IMR-90 (cell line): ENCODE data around the gene C21orf58. TPM values are rescaled to one million over a fixed set of nuclear protein-coding genes. Genes with fewer than 3 reads are reported as not detected.

Experiments used
- ATAC-seq: fragments of 200-7000 bp; cut with Tn5 transposase; 2 replicates; pipeline ENCODE4 v1.9.1; 2020; ENCODE audit warnings: low read depth, mild to moderate bottlenecking, moderate library complexity
- BruUV-seq: library from RNA; stranded (reverse); fragments of 400-500 nt; replicated peaks from 2 replicates; lab custom pipeline; 2021; lab: Mats Ljungman, UMichigan
- CTCF ChIA-PET: fragments of 300-600 bp; formaldehyde crosslinking; extraction: SDS; loops from one replicate; lab custom pipeline; 2021; ENCODE audit warnings: antibody characterized with exemption; lab: Yijun Ruan, JAX
- POLR2A ChIA-PET: fragments of 300-600 bp; sonication (Branson Sonifier 250); formaldehyde crosslinking; loops from one replicate; lab custom pipeline; 2022; ENCODE audit warnings: antibody characterized with exemption; ENCODE audit not compliant: unreplicated experiment; lab: Charles Lee
- DNase-seq: peaks from one replicate; pipeline ENCODE4 v3.0.0; 2013
- H2AFZ ChIP-seq: replicated peaks from 2 replicates; pipeline ENCODE3; 2013; ENCODE audit warnings: low read length, mild to moderate bottlenecking; ENCODE audit not compliant: poor library complexity
- H2AK5ac ChIP-seq: 2 replicates; pipeline ENCODE4 v1.6.1; 2013; ENCODE audit warnings: low read depth, low read length, inconsistent platforms
- H2AK9ac ChIP-seq: replicated peaks from 2 replicates; pipeline ENCODE3; 2013; ENCODE audit warnings: mild to moderate bottlenecking, low read depth, low read length, moderate library complexity; ENCODE audit not compliant: poor library complexity
- H2BK120ac ChIP-seq: 2 replicates; pipeline ENCODE4 v1.6.1; 2013; ENCODE audit warnings: low read depth, low read length, inconsistent platforms
- H2BK15ac ChIP-seq: 3 replicates; pipeline ENCODE4 v1.6.1; 2013; ENCODE audit warnings: low read depth, low read length, inconsistent platforms
- H2BK20ac ChIP-seq: 2 replicates; pipeline ENCODE4 v1.6.1; 2013; ENCODE audit warnings: low read depth, mild to moderate bottlenecking, inconsistent platforms, low read length, moderate library complexity
- H2BK5ac ChIP-seq: 2 replicates; pipeline ENCODE4 v1.6.1; 2013; ENCODE audit warnings: mild to moderate bottlenecking, low read depth, low read length, inconsistent platforms; ENCODE audit not compliant: poor library complexity, severe bottlenecking
- H3K14ac ChIP-seq: replicated peaks from 2 replicates; pipeline ENCODE4 v1.6.1; 2013; ENCODE audit warnings: low read depth, low read length, inconsistent platforms
- H3K18ac ChIP-seq: 2 replicates; pipeline ENCODE4 v1.6.1; 2013; ENCODE audit warnings: low read depth, low read length, control low read depth
- H3K23ac ChIP-seq: 2 replicates; pipeline ENCODE4 v1.6.1; 2013; ENCODE audit warnings: low read depth, low read length, inconsistent platforms
- H3K27ac ChIP-seq: 2 replicates; pipeline ENCODE4 v1.5.1; 2013; ENCODE audit warnings: mild to moderate bottlenecking, control low read depth, low read length; ENCODE audit not compliant: insufficient read depth
- H3K27me3 ChIP-seq: 2 replicates; pipeline ENCODE4 v1.6.1; 2013; ENCODE audit warnings: low read length; ENCODE audit not compliant: control insufficient read depth, insufficient read depth
- H3K36me3 ChIP-seq: 2 replicates; pipeline ENCODE4 v1.6.1; 2013; ENCODE audit warnings: low read length, mixed read lengths; ENCODE audit not compliant: control insufficient read depth, insufficient read depth
- H3K4ac ChIP-seq: 2 replicates; pipeline ENCODE4 v1.6.1; 2013; ENCODE audit warnings: low read depth, low read length, inconsistent platforms
- H3K4me1 ChIP-seq: 2 replicates; pipeline ENCODE4 v1.6.1; 2013; ENCODE audit warnings: low read length, mixed read lengths; ENCODE audit not compliant: control insufficient read depth, insufficient read depth
- H3K4me2 ChIP-seq: 2 replicates; pipeline ENCODE4 v1.6.1; 2013; ENCODE audit warnings: low read depth, mild to moderate bottlenecking, control low read depth, low read length, moderate library complexity
- H3K4me3 ChIP-seq: 2 replicates; pipeline ENCODE4 v1.5.1; 2013; ENCODE audit warnings: low read depth, mild to moderate bottlenecking, control low read depth, low read length, moderate library complexity; ENCODE audit not compliant: insufficient read depth
- H3K56ac ChIP-seq: 2 replicates; pipeline ENCODE4 v1.6.1; 2013; ENCODE audit warnings: low read length, inconsistent platforms; ENCODE audit not compliant: insufficient read depth; ENCODE audit errors: extremely low read depth
- H3K79me1 ChIP-seq, 2 experiments: 2 replicates each; pipeline ENCODE4 v1.6.1; 2013; ENCODE audit warnings: low read length in 2 of 2, inconsistent platforms in 1 of 2, low read depth in 1 of 2
- H3K9ac ChIP-seq: 2 replicates; pipeline ENCODE4 v1.6.1; 2013; ENCODE audit warnings: low read depth, low read length, control low read depth
- H3K9me1 ChIP-seq: 2 replicates; pipeline ENCODE4 v1.6.1; 2013; ENCODE audit warnings: low read length, inconsistent platforms; ENCODE audit not compliant: insufficient read depth
- H3K9me3 ChIP-seq: 2 replicates; pipeline ENCODE4 v1.6.1; 2013; ENCODE audit warnings: low read length; ENCODE audit not compliant: control insufficient read depth, insufficient read depth
- H4K20me1 ChIP-seq: 2 replicates; pipeline ENCODE4 v1.6.1; 2013; ENCODE audit warnings: low read length, inconsistent platforms; ENCODE audit not compliant: insufficient read depth
- H4K5ac ChIP-seq: 2 replicates; pipeline ENCODE4 v1.6.1; 2013; ENCODE audit warnings: mild to moderate bottlenecking, low read depth, low read length, control low read depth
- H4K8ac ChIP-seq, 2 experiments: 2 replicates each; pipeline ENCODE4 v1.6.1; 2013; ENCODE audit warnings: low read depth in 2 of 2, low read length in 2 of 2, control low read depth in 1 of 2, inconsistent platforms in 1 of 2
- H4K91ac ChIP-seq: 2 replicates; pipeline ENCODE4 v1.6.1; 2013; ENCODE audit warnings: low read depth, low read length, inconsistent platforms; ENCODE audit not compliant: insufficient read depth
- BHLHE40 ChIP-seq: fragments of 150-350 bp; IDR thresholded peaks from 2 replicates; pipeline ENCODE4 v1.6.1; 2016; ENCODE audit warnings: mild to moderate bottlenecking, low read depth, low read length
- CEBPB ChIP-seq: IDR thresholded peaks from 2 replicates; pipeline ENCODE4 v1.6.1; 2012; ENCODE audit warnings: low read depth, low read length, improper control_type of control experiment
- CHD1 ChIP-seq: IDR thresholded peaks from 2 replicates; pipeline ENCODE4 v1.6.1; 2012; ENCODE audit warnings: low read depth, low read length, improper control_type of control experiment
- FOS ChIP-seq: fragments of 150-350 bp; IDR thresholded peaks from 2 replicates; pipeline ENCODE4 v1.6.1; 2016; ENCODE audit warnings: low read depth, low read length
- MAFK ChIP-seq: IDR thresholded peaks from 2 replicates; pipeline ENCODE4 v1.6.1; 2012; ENCODE audit warnings: low read depth, low read length, improper control_type of control experiment
- MAZ ChIP-seq: IDR thresholded peaks from 2 replicates; pipeline ENCODE4 v1.6.1; 2012; ENCODE audit warnings: low read depth, mild to moderate bottlenecking, low read length, improper control_type of control experiment, moderate library complexity, borderline replicate concordance
- MXI1 ChIP-seq: IDR thresholded peaks from 2 replicates; pipeline ENCODE4 v1.6.1; 2012; ENCODE audit warnings: low read depth, mild to moderate bottlenecking, low read length, moderate library complexity, borderline replicate concordance
- NFE2L2 ChIP-seq: fragments of 150-350 bp; IDR thresholded peaks from 2 replicates; pipeline ENCODE4 v1.6.1; 2016; ENCODE audit warnings: low read depth, mild to moderate bottlenecking, low read length
- POLR2A ChIP-seq: IDR thresholded peaks from 2 replicates; pipeline ENCODE4 v1.6.1; 2012; ENCODE audit warnings: mild to moderate bottlenecking, low read depth, low read length
- RAD21 ChIP-seq: IDR thresholded peaks from 2 replicates; pipeline ENCODE4 v1.6.1; 2012; ENCODE audit warnings: low read length, improper control_type of control experiment
- RCOR1 ChIP-seq: IDR thresholded peaks from 2 replicates; pipeline ENCODE4 v1.6.1; 2012; ENCODE audit warnings: mild to moderate bottlenecking, low read length, improper control_type of control experiment; ENCODE audit not compliant: insufficient replicate concordance
- RFX5 ChIP-seq: IDR thresholded peaks from 2 replicates; pipeline ENCODE4 v1.8.0; 2012; ENCODE audit warnings: low read depth, mild to moderate bottlenecking, low read length, moderate library complexity
- SMC3 ChIP-seq: fragments of 150-350 bp; IDR thresholded peaks from 2 replicates; pipeline ENCODE4 v1.6.1; 2016; ENCODE audit warnings: low read depth, mild to moderate bottlenecking, antibody characterized with exemption, low read length, moderate library complexity
- WGBS, 2 experiments: methylation state at CpG; one replicate each; pipeline versions ENCODE4 v1.1.5 to v1.1.7; 2013; ENCODE audit warnings: missing lambda C conversion rate in 2 of 2; ENCODE audit not compliant: insufficient read length in 1 of 2; ENCODE audit errors: extremely low coverage in 2 of 2; 5-methylcytosine and 5-hydroxymethylcytosine counted together
- dilution Hi-C: fragments of 300-500 bp; cut with HindIII; formaldehyde crosslinking; loops from one replicate; pipeline ENCODE4 v1.14.3; 2018; ENCODE audit warnings: low sequenced_read_pairs; ENCODE audit not compliant: unreplicated experiment
- in situ Hi-C: fragments of 300-500 bp; cut with MboI; formaldehyde crosslinking; loops from 3 replicates; pipeline ENCODE4 v1.14.3; 2019; ENCODE audit warnings: low sequenced_read_pairs, inconsistent platforms, mixed read lengths
- intact Hi-C: fragments of 100-400 bp; cut with micrococcal nuclease; formaldehyde crosslinking; loops from 2 replicates; pipeline ENCODE4 v1.10.0; 2022
- polyA plus RNA-seq, 3 experiments: library from polyadenylated mRNA; depleted of rRNA; stranded (reverse); fragments of >200 nt; gene quantifications; 2 replicates each; pipeline ENCODE4 v1.2.3, GENCODE V29; 2012; ENCODE audit warnings: low replicate concordance in 1 of 3
- total RNA-seq: library from RNA; depleted of rRNA; stranded (reverse); fragments of >200 nt; gene quantifications from 2 replicates; pipeline ENCODE4 v1.2.3, GENCODE V29; 2012
- TF ChIP-seq, protein P1 (sequence below): fragments of 150-350 bp; IDR thresholded peaks from 2 replicates; pipeline ENCODE4 v1.6.1; 2017; ENCODE audit warnings: mild to moderate bottlenecking, antibody characterized with exemption, low read length, low read depth
- TF ChIP-seq, protein P2 (sequence below): conservative IDR thresholded peaks from 2 replicates; pipeline ENCODE4 v1.5.1; 2012; ENCODE audit warnings: mild to moderate bottlenecking, low read depth, low read length, improper control_type of control experiment
- TF ChIP-seq, protein P3 (sequence below): fragments of 150-350 bp; IDR thresholded peaks from 2 replicates; pipeline ENCODE4 v1.6.1; 2016; ENCODE audit warnings: low read depth, mild to moderate bottlenecking, low read length, moderate library complexity, borderline replicate concordance

Gene C21orf58
- total and polyA plus RNA-seq, 2 of the 4 experiments (the other 2 are of a cell fraction): 2.7 to 6.2 TPM

DNA sequence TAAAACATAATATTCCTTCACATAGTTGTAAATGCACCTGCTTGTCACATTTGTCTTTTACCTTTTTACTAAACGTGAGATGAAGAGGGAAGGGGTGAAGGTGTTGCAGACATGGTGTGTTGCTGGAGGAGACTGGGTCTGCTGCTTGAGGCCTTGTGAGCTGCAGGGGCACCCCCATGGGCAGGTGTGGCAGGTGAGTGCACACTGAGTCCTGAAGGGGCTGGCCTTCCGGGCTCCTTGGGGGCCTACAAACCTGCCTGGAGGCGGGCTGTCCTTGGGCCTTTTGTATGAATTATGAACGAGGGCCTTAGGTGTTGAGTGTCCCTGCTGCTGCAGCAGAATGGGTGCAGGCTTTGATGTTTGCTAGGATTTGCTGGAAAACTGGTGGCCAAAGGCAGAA is 4.0 kb upstream of the C21orf58 start:
- H3K56ac ChIP-seq: no peak overlapping the region

More for the DNA sequence above, 4.0 kb upstream of the C21orf58 start:
- DNase-seq: no peak
- Histone ChIP-seq H3K27ac (no peak overlapping the region), H4K20me1 (peaks cover 2% of the 10 kb centered on the region; the same call in 1 of the 2 replicates), H3K9ac (no peak overlapping the region), H4K91ac (no peak overlapping the region), H2BK20ac (no peak overlapping the region), H3K4me2 (no peak overlapping the region), H4K8ac (no peak overlapping the region), H2BK120ac (no peak overlapping the region), H3K79me1 (peaks cover 16 to 59% of the 10 kb centered on the region in 2 experiments), H2BK15ac (no peak overlapping the region), H3K4ac (no peak overlapping the region), H3K4me3 (no peak overlapping the region), H3K23ac (no peak overlapping the region), H3K14ac (no peak overlapping the region), H2AFZ (no peak overlapping the region), H3K18ac (no peak overlapping the region), H3K27me3 (no peaks in the 10 kb centered on the region), H2AK9ac (no peak overlapping the region), H2AK5ac (no peak overlapping the region), H2BK5ac (no peak overlapping the region), H4K5ac (no peak overlapping the region), H3K36me3 (peaks cover 9% of the 10 kb centered on the region), H3K9me3 (no peaks in the 10 kb centered on the region), H3K4me1 (peaks cover 7% of the 10 kb centered on the region), H3K9me1 (peaks cover 9% of the 10 kb centered on the region)
- intact Hi-C loops: loop anchor here (10.0 kb wide), 1 partner anchor 353 kb away; no protein-coding TSS in a partner anchor
- TF ChIP-seq NFE2L2 (no peak), SMC3 (no peak), CHD1 (no peak), RCOR1 (no peak), MAZ (no peak), MXI1 (no peak), CEBPB (no peak), RAD21 (no peak), BHLHE40 (no peak), MAFK (no peak), FOS (no peak), POLR2A (no peak), RFX5 (no peak)
- TF ChIP-seq, protein P1, sequence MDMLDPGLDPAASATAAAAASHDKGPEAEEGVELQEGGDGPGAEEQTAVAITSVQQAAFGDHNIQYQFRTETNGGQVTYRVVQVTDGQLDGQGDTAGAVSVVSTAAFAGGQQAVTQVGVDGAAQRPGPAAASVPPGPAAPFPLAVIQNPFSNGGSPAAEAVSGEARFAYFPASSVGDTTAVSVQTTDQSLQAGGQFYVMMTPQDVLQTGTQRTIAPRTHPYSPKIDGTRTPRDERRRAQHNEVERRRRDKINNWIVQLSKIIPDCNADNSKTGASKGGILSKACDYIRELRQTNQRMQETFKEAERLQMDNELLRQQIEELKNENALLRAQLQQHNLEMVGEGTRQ: no peak
- TF ChIP-seq, protein P2, sequence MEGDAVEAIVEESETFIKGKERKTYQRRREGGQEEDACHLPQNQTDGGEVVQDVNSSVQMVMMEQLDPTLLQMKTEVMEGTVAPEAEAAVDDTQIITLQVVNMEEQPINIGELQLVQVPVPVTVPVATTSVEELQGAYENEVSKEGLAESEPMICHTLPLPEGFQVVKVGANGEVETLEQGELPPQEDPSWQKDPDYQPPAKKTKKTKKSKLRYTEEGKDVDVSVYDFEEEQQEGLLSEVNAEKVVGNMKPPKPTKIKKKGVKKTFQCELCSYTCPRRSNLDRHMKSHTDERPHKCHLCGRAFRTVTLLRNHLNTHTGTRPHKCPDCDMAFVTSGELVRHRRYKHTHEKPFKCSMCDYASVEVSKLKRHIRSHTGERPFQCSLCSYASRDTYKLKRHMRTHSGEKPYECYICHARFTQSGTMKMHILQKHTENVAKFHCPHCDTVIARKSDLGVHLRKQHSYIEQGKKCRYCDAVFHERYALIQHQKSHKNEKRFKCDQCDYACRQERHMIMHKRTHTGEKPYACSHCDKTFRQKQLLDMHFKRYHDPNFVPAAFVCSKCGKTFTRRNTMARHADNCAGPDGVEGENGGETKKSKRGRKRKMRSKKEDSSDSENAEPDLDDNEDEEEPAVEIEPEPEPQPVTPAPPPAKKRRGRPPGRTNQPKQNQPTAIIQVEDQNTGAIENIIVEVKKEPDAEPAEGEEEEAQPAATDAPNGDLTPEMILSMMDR: no peak
- TF ChIP-seq, protein P3, sequence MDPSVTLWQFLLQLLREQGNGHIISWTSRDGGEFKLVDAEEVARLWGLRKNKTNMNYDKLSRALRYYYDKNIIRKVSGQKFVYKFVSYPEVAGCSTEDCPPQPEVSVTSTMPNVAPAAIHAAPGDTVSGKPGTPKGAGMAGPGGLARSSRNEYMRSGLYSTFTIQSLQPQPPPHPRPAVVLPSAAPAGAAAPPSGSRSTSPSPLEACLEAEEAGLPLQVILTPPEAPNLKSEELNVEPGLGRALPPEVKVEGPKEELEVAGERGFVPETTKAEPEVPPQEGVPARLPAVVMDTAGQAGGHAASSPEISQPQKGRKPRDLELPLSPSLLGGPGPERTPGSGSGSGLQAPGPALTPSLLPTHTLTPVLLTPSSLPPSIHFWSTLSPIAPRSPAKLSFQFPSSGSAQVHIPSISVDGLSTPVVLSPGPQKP: no peak
- no TSS peak for BruUV-seq
- 93% methylated on average over 3 of the region's 4 CpGs; no CpG with 5 or more reads in 1 of the 2 experiments for WGBS, 2 experiments
- dilution Hi-C loops: no loop called here
- in situ Hi-C loops: no loop called here
- CTCF ChIA-PET: no interaction called here
- no peak for ATAC-seq
- POLR2A ChIA-PET: no interaction called here
